ENCODE data around the gene TRAF6. TPM values are rescaled to one million over a fixed set of nuclear protein-coding genes. Genes with fewer than 3 reads are reported as not detected.
"Not testable (repeated sequence)": the region's sequence is repeated elsewhere in the genome, so short reads cannot be mapped to it uniquely, and the experiment has no call there.

Gene TRAF6
- total and polyA plus RNA-seq, 2 donors from 2014 or later: 4.0 to 16.5 TPM

DNA sequence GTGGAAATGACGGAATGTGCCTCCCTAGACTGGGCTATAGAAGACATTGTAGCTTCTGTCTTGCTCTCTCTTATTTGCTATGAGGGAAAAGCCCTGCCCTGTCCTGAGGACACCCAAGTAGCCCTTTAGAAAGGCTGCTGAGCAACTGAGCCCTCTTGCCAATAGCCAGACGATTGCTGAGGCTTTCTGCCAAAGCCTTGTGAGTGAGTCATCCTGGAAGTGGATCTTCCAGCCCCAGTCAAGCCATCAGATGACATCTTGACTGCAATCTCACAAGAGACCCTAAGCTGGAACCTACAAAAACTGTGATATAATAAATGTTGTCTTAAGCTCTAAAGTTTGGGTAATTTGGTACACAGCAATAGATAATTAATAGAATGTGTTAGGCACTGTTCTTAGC lies 3.9 kb upstream of the TRAF6 start:
- Histone ChIP-seq H3K27me3 (ENCODE audit: control insufficient read depth, insufficient read depth, low read length) (no peaks in the 10 kb centered on the region), H3K9ac (ENCODE audit: low read length in 3 of 3) (no peak overlapping the region), H3K4me3 (ENCODE audit: low read length in 3 of 3) (no peak overlapping the region), H3K4me1 (ENCODE audit: control insufficient read depth in 2 of 3, insufficient read depth in 2 of 3, low read depth in 1 of 3, low read length in 3 of 3) (peaks cover 0 to 3% (median 0%) of the 10 kb centered on the region in 3 donors), H3K9me3 (ENCODE audit: control insufficient read depth in 2 of 3, insufficient read depth in 1 of 3, low read length in 3 of 3) (no peaks in the 10 kb centered on the region), H3K36me3 (ENCODE audit: control insufficient read depth in 2 of 3, insufficient read depth in 3 of 3, low read length in 3 of 3) (no peaks in the 10 kb centered on the region), H3K27ac (ENCODE audit: low read depth in 2 of 2, low read length in 2 of 2) (no peak overlapping the region)
- TF ChIP-seq, protein P1, sequence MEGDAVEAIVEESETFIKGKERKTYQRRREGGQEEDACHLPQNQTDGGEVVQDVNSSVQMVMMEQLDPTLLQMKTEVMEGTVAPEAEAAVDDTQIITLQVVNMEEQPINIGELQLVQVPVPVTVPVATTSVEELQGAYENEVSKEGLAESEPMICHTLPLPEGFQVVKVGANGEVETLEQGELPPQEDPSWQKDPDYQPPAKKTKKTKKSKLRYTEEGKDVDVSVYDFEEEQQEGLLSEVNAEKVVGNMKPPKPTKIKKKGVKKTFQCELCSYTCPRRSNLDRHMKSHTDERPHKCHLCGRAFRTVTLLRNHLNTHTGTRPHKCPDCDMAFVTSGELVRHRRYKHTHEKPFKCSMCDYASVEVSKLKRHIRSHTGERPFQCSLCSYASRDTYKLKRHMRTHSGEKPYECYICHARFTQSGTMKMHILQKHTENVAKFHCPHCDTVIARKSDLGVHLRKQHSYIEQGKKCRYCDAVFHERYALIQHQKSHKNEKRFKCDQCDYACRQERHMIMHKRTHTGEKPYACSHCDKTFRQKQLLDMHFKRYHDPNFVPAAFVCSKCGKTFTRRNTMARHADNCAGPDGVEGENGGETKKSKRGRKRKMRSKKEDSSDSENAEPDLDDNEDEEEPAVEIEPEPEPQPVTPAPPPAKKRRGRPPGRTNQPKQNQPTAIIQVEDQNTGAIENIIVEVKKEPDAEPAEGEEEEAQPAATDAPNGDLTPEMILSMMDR (IDR thresholded peaks at IDR 0.05; ENCODE audit: borderline replicate concordance, extremely low read depth, insufficient read depth): no peak
- no peak for FAIRE-seq
- DNase-seq: no peak
- intact Hi-C loops (cut with DNase I): no loop called here

DNA sequence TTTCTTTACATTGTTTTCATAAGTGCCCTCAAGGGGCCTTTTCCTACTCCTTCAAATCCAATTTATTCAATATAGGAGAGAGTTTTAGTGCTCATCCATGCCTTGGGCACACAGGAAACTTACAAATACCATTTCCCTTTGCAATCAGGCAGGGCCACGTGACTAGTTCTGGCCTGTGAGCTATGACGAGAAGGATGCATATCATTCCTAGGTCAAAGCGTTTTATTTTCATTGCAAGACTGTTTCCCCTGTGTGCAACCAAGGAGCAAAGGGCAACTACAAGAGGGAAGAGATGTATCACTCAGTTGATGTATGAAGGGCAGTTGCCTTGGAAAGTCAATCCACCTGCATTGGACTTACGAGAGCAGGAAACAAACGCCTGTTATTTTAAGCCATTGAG lies 1.9 kb upstream of the TRAF6 start:
- no peak for FAIRE-seq
- Histone ChIP-seq H3K27ac (ENCODE audit: low read depth in 2 of 2, low read length in 2 of 2) (no peak overlapping the region), H3K9ac (ENCODE audit: low read length in 3 of 3) (no peak overlapping the region), H3K36me3 (ENCODE audit: control insufficient read depth in 2 of 3, insufficient read depth in 3 of 3, low read length in 3 of 3) (no peaks in the 10 kb centered on the region), H3K4me3 (ENCODE audit: low read length in 3 of 3) (peak overlapping the region in 1 of 3 donors; percentile 7), H3K27me3 (ENCODE audit: control insufficient read depth, insufficient read depth, low read length) (no peaks in the 10 kb centered on the region), H3K4me1 (ENCODE audit: control insufficient read depth in 2 of 3, insufficient read depth in 2 of 3, low read depth in 1 of 3, low read length in 3 of 3) (peaks cover 0 to 5% (median 0%) of the 10 kb centered on the region in 3 donors), H3K9me3 (ENCODE audit: control insufficient read depth in 2 of 3, insufficient read depth in 1 of 3, low read length in 3 of 3) (no peaks in the 10 kb centered on the region)
- no peak for DNase-seq
- intact Hi-C loops (cut with DNase I): no loop called here
- TF ChIP-seq, protein P1 (IDR thresholded peaks at IDR 0.05; ENCODE audit: borderline replicate concordance, extremely low read depth, insufficient read depth): no peak

DNA sequence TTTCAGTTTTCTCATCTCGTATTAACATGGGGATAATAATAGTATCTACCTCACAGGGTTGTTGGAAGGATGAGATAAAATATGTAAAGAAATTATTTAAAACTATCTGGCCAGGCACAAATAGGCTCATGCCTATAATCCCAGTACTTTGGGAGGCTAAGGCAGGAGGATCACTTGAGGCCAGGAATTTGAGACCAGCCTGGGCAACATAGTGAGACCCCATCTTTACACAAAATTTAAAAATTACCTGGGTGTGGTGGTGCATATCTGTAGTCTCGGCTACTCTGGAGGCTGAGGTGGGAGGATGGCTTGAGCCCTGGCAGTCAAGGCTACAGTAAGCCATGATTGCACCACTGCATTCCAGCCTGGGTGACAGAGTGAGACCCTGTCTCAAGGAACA lies 990 bp upstream of the TRAF6 start:
- H3K27me3 ChIP-seq (ENCODE audit: control insufficient read depth, insufficient read depth, low read length); H3K27ac ChIP-seq (ENCODE audit: low read depth in 2 of 2, low read length in 2 of 2); H3K9me3 ChIP-seq (ENCODE audit: control insufficient read depth in 2 of 3, insufficient read depth in 1 of 3, low read length in 3 of 3); H3K4me1 ChIP-seq (ENCODE audit: control insufficient read depth in 2 of 3, insufficient read depth in 2 of 3, low read depth in 1 of 3, low read length in 3 of 3); FAIRE-seq; DNase-seq; intact Hi-C loops (cut with DNase I); H3K36me3 ChIP-seq (ENCODE audit: control insufficient read depth in 2 of 3, insufficient read depth in 3 of 3, low read length in 3 of 3): not testable (repeated sequence)
- Histone ChIP-seq H3K4me3 (ENCODE audit: low read length in 3 of 3) (peak overlapping the region in 1 of 3 donors; percentile 80), H3K9ac (ENCODE audit: low read length in 3 of 3) (peak overlapping the region in 1 of 3 donors; percentile 74)

- Histone ChIP-seq H3K27ac (ENCODE audit: low read depth in 2 of 2, low read length in 2 of 2) (peak overlapping the region; percentile 93 to 97), H3K9ac (ENCODE audit: low read length in 3 of 3) (peak overlapping the region; percentile 43 to 87 (median 74)), H3K4me3 (ENCODE audit: low read length in 3 of 3) (peak overlapping the region; percentile 80 to 98 (median 82)), H3K9me3 (ENCODE audit: control insufficient read depth in 2 of 3, insufficient read depth in 1 of 3, low read length in 3 of 3) (no peaks in the 10 kb centered on the region), H3K27me3 (ENCODE audit: control insufficient read depth, insufficient read depth, low read length) (no peaks in the 10 kb centered on the region), H3K36me3 (ENCODE audit: control insufficient read depth in 2 of 3, insufficient read depth in 3 of 3, low read length in 3 of 3) (no peaks in the 10 kb centered on the region), H3K4me1 (ENCODE audit: control insufficient read depth in 2 of 3, insufficient read depth in 2 of 3, low read depth in 1 of 3, low read length in 3 of 3) (peaks cover 0 to 5% (median 2%) of the 10 kb centered on the region in 3 donors)
- DNase-seq: peak in 1 of 5 donors; percentile 44
- intact Hi-C loops (cut with DNase I): no loop called here
- TF ChIP-seq, protein P1 (IDR thresholded peaks at IDR 0.05; ENCODE audit: borderline replicate concordance, extremely low read depth, insufficient read depth): no peak
- FAIRE-seq: no peak
Measured at GRCh38 chr11:36510594-36510942, 496 bp upstream of the TRAF6 start.

All from kidney (tissue), 14 donors.